HG02970 (cell line): ENCODE results near the gene NUP43.
"Not testable (repeated sequence)": the region's sequence is repeated elsewhere in the genome, so short reads cannot be mapped to it uniquely, and the experiment has no call there.

ENCODE experiments used
- ATAC-seq: cut with Tn5 transposase; IDR thresholded peaks from one replicate; pipeline ENCODE4 v1.9.1; 2021; ENCODE audit warnings: mild to moderate bottlenecking, moderate library complexity, moderate number of reproducible peaks; ENCODE audit not compliant: unreplicated experiment, low FRiP score

NUP43 gene

GRCh38 chr6:149746147-149746946 lies at the start of gene NUP43:
Gene NUP43, minus strand, starts transcription at chr6:149746529. Its CDS starts 34 bp downstream, at chr6:149746495.
- ATAC-seq: peak; percentile 37

GRCh38 chr6:149783551-149783950 lies 37.2 kb upstream of the NUP43 start:
- ATAC-seq: no peak

- no peak for ATAC-seq
Measured at GRCh38 chr6:149782337-149782736, 36.0 kb upstream of the NUP43 start.

GRCh38 chr6:149781715-149782114 lies 35.4 kb upstream of the NUP43 start:
- no peak for ATAC-seq

GRCh38 chr6:149779644-149779963 lies 33.3 kb upstream of the NUP43 start:
- ATAC-seq: no peak

GRCh38 chr6:149777624-149778023 lies 31.3 kb upstream of the NUP43 start:
- ATAC-seq: no peak

- no peak for ATAC-seq
Measured at GRCh38 chr6:149771925-149772324, 25.6 kb upstream of the NUP43 start.

GRCh38 chr6:149771185-149771584 lies 24.9 kb upstream of the NUP43 start:
- no peak for ATAC-seq

- ATAC-seq: no peak
Measured at GRCh38 chr6:149769676-149770075, 23.3 kb upstream of the NUP43 start.

GRCh38 chr6:149766156-149766769 lies 19.9 kb upstream of the NUP43 start:
- ATAC-seq: no peak

- no peak for ATAC-seq
Measured at GRCh38 chr6:149763866-149764265, 17.5 kb upstream of the NUP43 start.

- peak; percentile 86 for ATAC-seq
Measured at GRCh38 chr6:149761438-149761837, 15.1 kb upstream of the NUP43 start.

- ATAC-seq: no peak
Measured at GRCh38 chr6:149756261-149756636, 9.9 kb upstream of the NUP43 start.

- ATAC-seq: no peak
Measured at GRCh38 chr6:149755300-149756260, 9.3 kb upstream of the NUP43 start.

GRCh38 chr6:149754548-149754947 lies 8.2 kb upstream of the NUP43 start:
- ATAC-seq: no peak

GRCh38 chr6:149753374-149753637 lies 7.0 kb upstream of the NUP43 start:
- not testable (repeated sequence) for ATAC-seq

GRCh38 chr6:149752600-149753373 lies 6.5 kb upstream of the NUP43 start:
- no peak for ATAC-seq

- ATAC-seq: not testable (repeated sequence)
Measured at GRCh38 chr6:149751920-149752319, 5.6 kb upstream of the NUP43 start.

GRCh38 chr6:149751239-149751638 lies 4.9 kb upstream of the NUP43 start:
- ATAC-seq: no peak

GRCh38 chr6:149750136-149750609 lies 3.8 kb upstream of the NUP43 start:
- peak; percentile 18 for ATAC-seq
